IMR-90 (cell line): ENCODE results near the gene TCF3. TPM values are rescaled to one million over a fixed set of nuclear protein-coding genes. Genes with fewer than 3 reads are reported as not detected.

Experiments
- ATAC-seq: fragments of 200-7000 bp; cut with Tn5 transposase; 2 replicates; pipeline ENCODE4 v1.9.1; 2020; ENCODE audit warnings: low read depth, mild to moderate bottlenecking, moderate library complexity
- BruUV-seq: library from RNA; stranded (reverse); fragments of 400-500 nt; replicated peaks from 2 replicates; lab custom pipeline; 2021; lab: Mats Ljungman, UMichigan
- CTCF ChIA-PET: fragments of 300-600 bp; formaldehyde crosslinking; extraction: SDS; loops from one replicate; lab custom pipeline; 2021; ENCODE audit warnings: antibody characterized with exemption; lab: Yijun Ruan, JAX
- POLR2A ChIA-PET: fragments of 300-600 bp; sonication (Branson Sonifier 250); formaldehyde crosslinking; loops from one replicate; lab custom pipeline; 2022; ENCODE audit warnings: antibody characterized with exemption; ENCODE audit not compliant: unreplicated experiment; lab: Charles Lee
- DNase-seq: peaks from one replicate; pipeline ENCODE4 v3.0.0; 2013
- H2AFZ ChIP-seq: replicated peaks from 2 replicates; pipeline ENCODE3; 2013; ENCODE audit warnings: low read length, mild to moderate bottlenecking; ENCODE audit not compliant: poor library complexity
- H2AK5ac ChIP-seq: 2 replicates; pipeline ENCODE4 v1.6.1; 2013; ENCODE audit warnings: low read depth, low read length, inconsistent platforms
- H2AK9ac ChIP-seq: replicated peaks from 2 replicates; pipeline ENCODE3; 2013; ENCODE audit warnings: mild to moderate bottlenecking, low read depth, low read length, moderate library complexity; ENCODE audit not compliant: poor library complexity
- H2BK120ac ChIP-seq: 2 replicates; pipeline ENCODE4 v1.6.1; 2013; ENCODE audit warnings: low read depth, low read length, inconsistent platforms
- H2BK15ac ChIP-seq: 3 replicates; pipeline ENCODE4 v1.6.1; 2013; ENCODE audit warnings: low read depth, low read length, inconsistent platforms
- H2BK20ac ChIP-seq: 2 replicates; pipeline ENCODE4 v1.6.1; 2013; ENCODE audit warnings: low read depth, mild to moderate bottlenecking, inconsistent platforms, low read length, moderate library complexity
- H2BK5ac ChIP-seq: 2 replicates; pipeline ENCODE4 v1.6.1; 2013; ENCODE audit warnings: mild to moderate bottlenecking, low read depth, low read length, inconsistent platforms; ENCODE audit not compliant: poor library complexity, severe bottlenecking
- H3K14ac ChIP-seq: replicated peaks from 2 replicates; pipeline ENCODE4 v1.6.1; 2013; ENCODE audit warnings: low read depth, low read length, inconsistent platforms
- H3K18ac ChIP-seq: 2 replicates; pipeline ENCODE4 v1.6.1; 2013; ENCODE audit warnings: low read depth, low read length, control low read depth
- H3K23ac ChIP-seq: 2 replicates; pipeline ENCODE4 v1.6.1; 2013; ENCODE audit warnings: low read depth, low read length, inconsistent platforms
- H3K27ac ChIP-seq: 2 replicates; pipeline ENCODE4 v1.5.1; 2013; ENCODE audit warnings: mild to moderate bottlenecking, control low read depth, low read length; ENCODE audit not compliant: insufficient read depth
- H3K27me3 ChIP-seq: 2 replicates; pipeline ENCODE4 v1.6.1; 2013; ENCODE audit warnings: low read length; ENCODE audit not compliant: control insufficient read depth, insufficient read depth
- H3K36me3 ChIP-seq: 2 replicates; pipeline ENCODE4 v1.6.1; 2013; ENCODE audit warnings: low read length, mixed read lengths; ENCODE audit not compliant: control insufficient read depth, insufficient read depth
- H3K4ac ChIP-seq: 2 replicates; pipeline ENCODE4 v1.6.1; 2013; ENCODE audit warnings: low read depth, low read length, inconsistent platforms
- H3K4me1 ChIP-seq: 2 replicates; pipeline ENCODE4 v1.6.1; 2013; ENCODE audit warnings: low read length, mixed read lengths; ENCODE audit not compliant: control insufficient read depth, insufficient read depth
- H3K4me2 ChIP-seq: 2 replicates; pipeline ENCODE4 v1.6.1; 2013; ENCODE audit warnings: low read depth, mild to moderate bottlenecking, control low read depth, low read length, moderate library complexity
- H3K4me3 ChIP-seq: 2 replicates; pipeline ENCODE4 v1.5.1; 2013; ENCODE audit warnings: low read depth, mild to moderate bottlenecking, control low read depth, low read length, moderate library complexity; ENCODE audit not compliant: insufficient read depth
- H3K56ac ChIP-seq: 2 replicates; pipeline ENCODE4 v1.6.1; 2013; ENCODE audit warnings: low read length, inconsistent platforms; ENCODE audit not compliant: insufficient read depth; ENCODE audit errors: extremely low read depth
- H3K79me1 ChIP-seq, 2 experiments: 2 replicates each; pipeline ENCODE4 v1.6.1; 2013; ENCODE audit warnings: low read length in 2 of 2, inconsistent platforms in 1 of 2, low read depth in 1 of 2
- H3K9ac ChIP-seq: 2 replicates; pipeline ENCODE4 v1.6.1; 2013; ENCODE audit warnings: low read depth, low read length, control low read depth
- H3K9me1 ChIP-seq: 2 replicates; pipeline ENCODE4 v1.6.1; 2013; ENCODE audit warnings: low read length, inconsistent platforms; ENCODE audit not compliant: insufficient read depth
- H3K9me3 ChIP-seq: 2 replicates; pipeline ENCODE4 v1.6.1; 2013; ENCODE audit warnings: low read length; ENCODE audit not compliant: control insufficient read depth, insufficient read depth
- H4K20me1 ChIP-seq: 2 replicates; pipeline ENCODE4 v1.6.1; 2013; ENCODE audit warnings: low read length, inconsistent platforms; ENCODE audit not compliant: insufficient read depth
- H4K5ac ChIP-seq: 2 replicates; pipeline ENCODE4 v1.6.1; 2013; ENCODE audit warnings: mild to moderate bottlenecking, low read depth, low read length, control low read depth
- H4K8ac ChIP-seq, 2 experiments: 2 replicates each; pipeline ENCODE4 v1.6.1; 2013; ENCODE audit warnings: low read depth in 2 of 2, low read length in 2 of 2, control low read depth in 1 of 2, inconsistent platforms in 1 of 2
- H4K91ac ChIP-seq: 2 replicates; pipeline ENCODE4 v1.6.1; 2013; ENCODE audit warnings: low read depth, low read length, inconsistent platforms; ENCODE audit not compliant: insufficient read depth
- BHLHE40 ChIP-seq: fragments of 150-350 bp; IDR thresholded peaks from 2 replicates; pipeline ENCODE4 v1.6.1; 2016; ENCODE audit warnings: mild to moderate bottlenecking, low read depth, low read length
- CEBPB ChIP-seq: IDR thresholded peaks from 2 replicates; pipeline ENCODE4 v1.6.1; 2012; ENCODE audit warnings: low read depth, low read length, improper control_type of control experiment
- CHD1 ChIP-seq: IDR thresholded peaks from 2 replicates; pipeline ENCODE4 v1.6.1; 2012; ENCODE audit warnings: low read depth, low read length, improper control_type of control experiment
- CTCF ChIP-seq: conservative IDR thresholded peaks from 2 replicates; pipeline ENCODE4 v1.5.1; 2012; ENCODE audit warnings: mild to moderate bottlenecking, low read depth, low read length, improper control_type of control experiment
- FOS ChIP-seq: fragments of 150-350 bp; IDR thresholded peaks from 2 replicates; pipeline ENCODE4 v1.6.1; 2016; ENCODE audit warnings: low read depth, low read length
- MAFK ChIP-seq: IDR thresholded peaks from 2 replicates; pipeline ENCODE4 v1.6.1; 2012; ENCODE audit warnings: low read depth, low read length, improper control_type of control experiment
- MAZ ChIP-seq: IDR thresholded peaks from 2 replicates; pipeline ENCODE4 v1.6.1; 2012; ENCODE audit warnings: low read depth, mild to moderate bottlenecking, low read length, improper control_type of control experiment, moderate library complexity, borderline replicate concordance
- MXI1 ChIP-seq: IDR thresholded peaks from 2 replicates; pipeline ENCODE4 v1.6.1; 2012; ENCODE audit warnings: low read depth, mild to moderate bottlenecking, low read length, moderate library complexity, borderline replicate concordance
- NFE2L2 ChIP-seq: fragments of 150-350 bp; IDR thresholded peaks from 2 replicates; pipeline ENCODE4 v1.6.1; 2016; ENCODE audit warnings: low read depth, mild to moderate bottlenecking, low read length
- POLR2A ChIP-seq: IDR thresholded peaks from 2 replicates; pipeline ENCODE4 v1.6.1; 2012; ENCODE audit warnings: mild to moderate bottlenecking, low read depth, low read length
- RAD21 ChIP-seq: IDR thresholded peaks from 2 replicates; pipeline ENCODE4 v1.6.1; 2012; ENCODE audit warnings: low read length, improper control_type of control experiment
- RCOR1 ChIP-seq: IDR thresholded peaks from 2 replicates; pipeline ENCODE4 v1.6.1; 2012; ENCODE audit warnings: mild to moderate bottlenecking, low read length, improper control_type of control experiment; ENCODE audit not compliant: insufficient replicate concordance
- RFX5 ChIP-seq: IDR thresholded peaks from 2 replicates; pipeline ENCODE4 v1.8.0; 2012; ENCODE audit warnings: low read depth, mild to moderate bottlenecking, low read length, moderate library complexity
- SMC3 ChIP-seq: fragments of 150-350 bp; IDR thresholded peaks from 2 replicates; pipeline ENCODE4 v1.6.1; 2016; ENCODE audit warnings: low read depth, mild to moderate bottlenecking, antibody characterized with exemption, low read length, moderate library complexity
- USF2 ChIP-seq: fragments of 150-350 bp; IDR thresholded peaks from 2 replicates; pipeline ENCODE4 v1.6.1; 2017; ENCODE audit warnings: mild to moderate bottlenecking, antibody characterized with exemption, low read length, low read depth
- WGBS, 2 experiments: methylation state at CpG; one replicate each; pipeline versions ENCODE4 v1.1.5 to v1.1.7; 2013; ENCODE audit warnings: missing lambda C conversion rate in 2 of 2; ENCODE audit not compliant: insufficient read length in 1 of 2; ENCODE audit errors: extremely low coverage in 2 of 2; 5-methylcytosine and 5-hydroxymethylcytosine counted together
- dilution Hi-C: fragments of 300-500 bp; cut with HindIII; formaldehyde crosslinking; loops from one replicate; pipeline ENCODE4 v1.14.3; 2018; ENCODE audit warnings: low sequenced_read_pairs; ENCODE audit not compliant: unreplicated experiment
- in situ Hi-C: fragments of 300-500 bp; cut with MboI; formaldehyde crosslinking; loops from 3 replicates; pipeline ENCODE4 v1.14.3; 2019; ENCODE audit warnings: low sequenced_read_pairs, inconsistent platforms, mixed read lengths
- intact Hi-C: fragments of 100-400 bp; cut with micrococcal nuclease; formaldehyde crosslinking; loops from 2 replicates; pipeline ENCODE4 v1.10.0; 2022
- polyA plus RNA-seq, 3 experiments: library from polyadenylated mRNA; depleted of rRNA; stranded (reverse); fragments of >200 nt; gene quantifications; 2 replicates each; pipeline ENCODE4 v1.2.3, GENCODE V29; 2012; ENCODE audit warnings: low replicate concordance in 1 of 3
- total RNA-seq: library from RNA; depleted of rRNA; stranded (reverse); fragments of >200 nt; gene quantifications from 2 replicates; pipeline ENCODE4 v1.2.3, GENCODE V29; 2012
- TF ChIP-seq, protein P1 (sequence below): fragments of 150-350 bp; IDR thresholded peaks from 2 replicates; pipeline ENCODE4 v1.6.1; 2016; ENCODE audit warnings: low read depth, mild to moderate bottlenecking, low read length, moderate library complexity, borderline replicate concordance

TCF3 gene
- total and polyA plus RNA-seq, 2 of the 4 experiments (the other 2 are of a cell fraction) = 29.9 to 127 TPM

DNA sequence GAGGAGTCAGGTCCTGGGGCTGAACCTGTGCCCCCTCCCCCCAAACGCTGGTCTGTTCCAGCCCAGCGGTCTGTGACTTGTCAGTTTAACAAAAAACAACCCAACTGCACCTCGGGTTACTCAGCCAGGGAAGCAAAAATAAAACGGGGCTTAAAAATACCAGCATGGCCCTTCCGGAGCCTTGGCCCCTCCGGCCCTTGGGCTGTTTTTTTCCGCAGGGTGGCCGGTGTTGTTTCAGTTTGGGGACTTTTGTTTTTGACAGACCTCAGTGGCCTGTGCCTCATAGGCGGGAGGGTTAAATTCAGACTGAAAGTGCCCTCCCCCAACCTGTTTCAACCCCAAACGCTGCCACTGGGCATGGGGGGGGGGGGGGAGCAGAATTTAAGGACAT is 4.0 kb downstream of the TCF3 start:
- Histone ChIP-seq H4K8ac (no peak overlapping the region), H3K14ac (no peak overlapping the region), H3K9ac (no peak overlapping the region), H3K4me3 (no peak overlapping the region), H2AK5ac (no peak overlapping the region), H3K27ac (no peak overlapping the region), H4K20me1 (peaks cover 47% of the 10 kb centered on the region), H2BK5ac (no peak overlapping the region), H3K79me1 (peaks cover 20 to 73% of the 10 kb centered on the region in 2 experiments), H3K56ac (no peak overlapping the region), H3K27me3 (no peaks in the 10 kb centered on the region), H4K5ac (no peak overlapping the region), H2BK120ac (no peak overlapping the region), H2AFZ (no peak overlapping the region), H2AK9ac (no peak overlapping the region), H3K9me3 (no peaks in the 10 kb centered on the region), H3K4ac (no peak overlapping the region), H2BK15ac (no peak overlapping the region), H3K9me1 (no peaks in the 10 kb centered on the region), H2BK20ac (no peak overlapping the region), H3K23ac (no peak overlapping the region), H3K18ac (no peak overlapping the region), H3K4me2 (no peak overlapping the region), H3K4me1 (peaks cover 3% of the 10 kb centered on the region; the same call in 1 of the 2 replicates), H3K36me3 (peaks cover 38% of the 10 kb centered on the region; the same call in 1 of the 2 replicates), H4K91ac (no peak overlapping the region)
- WGBS, 2 experiments = no CpG with 5 or more reads among the region's 10 CpGs
- intact Hi-C loops (no loop called here), dilution Hi-C loops (no loop called here), in situ Hi-C loops (no loop called here)
- DNase-seq (no peak), ATAC-seq (no peak)
- no TSS peak for BruUV-seq
- POLR2A ChIA-PET = no interaction called here
- TF ChIP-seq CHD1 = no peak
- no peak for TF ChIP-seq MAFK
- TF ChIP-seq NFE2L2 = no peak
- no peak for TF ChIP-seq SMC3
- TF ChIP-seq CTCF = no peak
- TF ChIP-seq POLR2A = no peak
- TF ChIP-seq, protein P1, sequence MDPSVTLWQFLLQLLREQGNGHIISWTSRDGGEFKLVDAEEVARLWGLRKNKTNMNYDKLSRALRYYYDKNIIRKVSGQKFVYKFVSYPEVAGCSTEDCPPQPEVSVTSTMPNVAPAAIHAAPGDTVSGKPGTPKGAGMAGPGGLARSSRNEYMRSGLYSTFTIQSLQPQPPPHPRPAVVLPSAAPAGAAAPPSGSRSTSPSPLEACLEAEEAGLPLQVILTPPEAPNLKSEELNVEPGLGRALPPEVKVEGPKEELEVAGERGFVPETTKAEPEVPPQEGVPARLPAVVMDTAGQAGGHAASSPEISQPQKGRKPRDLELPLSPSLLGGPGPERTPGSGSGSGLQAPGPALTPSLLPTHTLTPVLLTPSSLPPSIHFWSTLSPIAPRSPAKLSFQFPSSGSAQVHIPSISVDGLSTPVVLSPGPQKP = no peak
- no peak for TF ChIP-seq MAZ
- no peak for TF ChIP-seq RCOR1
- no peak for TF ChIP-seq MXI1
- TF ChIP-seq RAD21 = no peak
- no peak for TF ChIP-seq RFX5
- no peak for TF ChIP-seq BHLHE40
- no peak for TF ChIP-seq FOS
- no peak for TF ChIP-seq CEBPB
- no peak for TF ChIP-seq USF2
- CTCF ChIA-PET = no interaction called here
